A204.1 (cell line): ENCODE measurements around the gene TMEM175.

Experiments
- FAIRE-seq: peaks from 2 replicates; lab custom pipeline; 2012; peaks lifted over from hg19 to GRCh38; lab: Jason Lieb, UNC

TMEM175 gene

GRCh38 chr4:960140-960635, 27.9 kb downstream of the TMEM175 start:
- no peak for FAIRE-seq

DNA sequence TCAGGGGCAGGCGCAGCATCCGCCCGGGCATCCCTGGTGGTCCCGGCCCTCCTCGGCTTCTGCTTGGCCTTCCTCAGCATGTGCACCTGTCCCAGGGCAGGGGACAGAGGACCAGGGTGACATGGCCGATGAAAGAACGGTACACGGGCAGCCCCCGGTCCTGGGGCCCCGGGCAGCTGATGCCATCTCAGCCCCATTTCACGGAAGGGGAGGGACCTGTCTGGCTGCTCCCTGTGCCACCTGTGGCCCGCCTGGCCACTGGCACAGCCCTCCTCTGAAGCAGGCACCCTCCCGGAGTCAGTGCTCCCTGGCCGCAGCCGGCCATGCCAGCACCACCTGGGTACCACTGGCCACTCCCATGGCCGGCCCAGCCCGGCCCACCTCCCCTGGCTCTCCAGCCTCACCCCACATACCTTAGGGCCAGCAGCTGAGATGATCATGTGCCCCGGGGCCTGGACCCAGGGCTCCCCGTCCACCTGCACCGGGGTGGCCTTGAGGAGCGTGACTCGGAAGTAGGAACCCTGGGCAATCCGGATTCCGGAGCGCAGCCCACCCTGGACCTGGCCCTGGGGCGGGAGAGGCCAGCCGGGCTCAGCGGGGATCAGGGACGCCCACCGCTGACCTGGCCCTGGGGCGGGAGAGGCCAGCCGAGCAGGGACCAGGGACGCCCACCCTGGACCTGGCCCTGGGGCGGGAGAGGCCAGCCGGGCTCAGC, 28.5 kb downstream of the TMEM175 start:
- FAIRE-seq: no peak

GRCh38 chr4:961351-962230, 29.3 kb downstream of the TMEM175 start:
- no peak for FAIRE-seq

DNA sequence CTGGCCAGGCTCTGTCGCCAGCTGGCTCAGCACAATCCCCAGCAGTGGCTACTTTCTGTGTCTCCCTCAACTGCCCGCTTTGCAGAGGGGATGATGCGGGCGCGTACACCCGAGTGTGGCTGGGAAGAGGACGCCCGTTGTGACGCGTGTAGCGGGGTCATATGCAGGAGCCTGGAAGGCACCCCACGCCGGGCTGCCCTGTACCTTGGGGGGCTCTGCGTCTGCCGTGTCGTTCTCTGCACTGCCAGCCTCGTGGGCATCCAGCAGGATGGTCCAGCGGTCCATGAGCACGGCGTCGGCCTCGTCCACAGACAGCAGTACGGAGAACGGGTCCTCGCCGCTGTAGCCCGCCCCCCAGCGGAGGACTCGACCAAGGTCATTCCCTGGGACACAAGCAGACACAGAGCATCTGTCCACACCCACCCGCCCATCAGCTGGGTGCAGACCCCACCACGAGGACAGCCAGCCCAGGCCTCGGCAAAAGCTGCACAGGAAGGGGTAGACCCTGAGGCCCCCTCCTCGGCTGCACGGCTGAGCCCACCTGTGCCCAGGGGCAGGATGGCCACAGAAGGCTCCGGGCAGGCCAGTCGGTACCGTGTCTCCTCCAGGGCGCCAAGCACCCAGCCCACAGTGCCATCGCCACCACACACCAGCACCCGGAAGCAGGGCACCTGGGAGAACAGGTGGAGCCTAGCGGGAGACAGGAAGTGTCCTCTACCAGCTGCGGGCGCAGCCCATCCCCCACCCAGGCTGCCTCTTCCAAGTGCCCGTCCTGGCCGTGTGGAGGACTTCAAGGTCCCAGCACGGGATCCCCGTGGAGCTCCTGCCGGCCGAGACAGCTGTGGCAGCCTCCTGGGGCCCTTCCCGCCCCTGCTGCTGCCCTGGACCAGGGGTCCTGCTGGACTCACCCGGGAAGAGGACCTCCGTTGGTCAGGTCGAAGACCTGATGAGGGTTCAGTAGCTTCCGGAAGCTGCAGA, 30.3 kb downstream of the TMEM175 start:
- FAIRE-seq: no peak

DNA sequence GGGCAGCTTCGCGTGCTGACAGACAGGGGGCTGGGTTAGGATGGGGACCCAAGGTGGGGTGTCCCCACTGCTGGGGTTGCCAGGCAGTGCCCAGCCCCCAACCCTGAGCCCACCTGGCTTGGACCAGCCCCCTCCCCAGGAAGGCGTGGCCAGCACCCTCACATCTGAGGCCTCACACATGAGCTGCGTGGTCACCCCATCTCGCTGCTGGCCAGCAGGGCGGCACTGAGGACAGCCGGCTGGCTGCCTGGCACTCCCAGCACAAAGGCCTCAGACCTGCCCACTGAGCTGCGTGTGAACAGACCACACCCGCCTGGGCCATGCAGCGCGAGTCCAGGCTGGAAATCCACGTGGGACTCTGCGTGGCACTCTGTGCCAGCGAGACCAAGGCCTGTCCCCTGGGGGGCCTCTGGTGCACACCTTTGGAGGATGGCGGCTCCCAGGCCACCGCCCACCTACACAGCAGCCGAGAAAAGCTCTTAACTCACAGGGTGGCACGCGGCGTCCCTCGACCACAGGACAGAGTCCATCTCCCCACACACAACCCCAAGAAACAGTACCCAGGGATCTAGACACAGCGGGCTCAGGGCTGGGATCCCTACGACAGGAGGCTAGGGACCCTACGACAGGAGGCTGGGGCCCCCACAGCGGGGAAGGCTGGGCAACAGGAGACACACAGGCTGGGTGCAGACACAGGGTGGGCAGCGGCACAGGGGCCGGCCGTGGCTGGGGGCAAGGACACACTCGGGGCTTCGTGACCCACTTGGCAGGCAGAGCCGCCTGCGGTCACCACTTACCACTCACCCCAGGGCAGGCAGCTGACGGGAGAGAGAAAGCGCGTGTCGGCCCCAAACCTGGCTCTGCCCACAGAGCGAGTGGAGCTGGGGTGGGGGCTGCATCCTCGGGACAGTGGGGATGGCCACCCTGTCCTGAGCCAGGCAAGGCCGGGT, 31.3 kb downstream of the TMEM175 start:
- no peak for FAIRE-seq

GRCh38 chr4:964346-965025, 32.2 kb downstream of the TMEM175 start:
- no peak for FAIRE-seq

DNA sequence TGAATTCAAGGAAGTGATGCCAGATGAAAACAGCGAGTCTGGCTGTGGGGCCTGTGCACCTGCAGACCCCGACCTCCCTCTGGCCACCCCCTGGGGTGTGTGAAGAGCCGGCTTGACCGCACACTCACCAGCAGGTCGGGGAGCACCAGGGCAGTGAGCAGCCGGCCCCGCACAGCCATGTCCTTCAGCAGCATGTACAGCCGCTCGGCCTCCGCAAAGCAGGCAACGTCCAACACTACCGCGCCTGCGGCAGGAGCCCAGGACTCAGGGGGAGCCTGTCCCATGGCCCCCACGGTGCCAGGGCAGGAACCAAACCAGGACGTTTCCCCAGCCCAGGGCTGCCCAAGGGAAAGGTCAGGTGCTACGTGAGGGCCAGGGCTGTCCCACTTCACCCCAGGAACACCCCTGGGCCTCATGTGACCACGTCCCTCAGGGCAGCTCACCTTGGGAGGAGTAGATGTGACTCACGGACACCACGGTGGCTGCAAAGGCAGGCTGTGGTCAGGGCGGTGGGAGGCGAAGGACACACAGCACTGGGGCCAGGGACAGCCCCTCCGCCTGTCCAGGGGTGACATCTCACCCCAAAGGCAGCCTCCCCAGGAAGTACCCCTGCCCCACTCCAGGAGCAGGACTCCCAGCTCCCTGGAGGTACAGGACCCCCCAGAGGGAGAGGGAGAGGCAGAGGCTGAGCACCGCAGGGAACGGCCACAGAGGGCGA, 32.9 kb downstream of the TMEM175 start:
- no peak for FAIRE-seq

DNA sequence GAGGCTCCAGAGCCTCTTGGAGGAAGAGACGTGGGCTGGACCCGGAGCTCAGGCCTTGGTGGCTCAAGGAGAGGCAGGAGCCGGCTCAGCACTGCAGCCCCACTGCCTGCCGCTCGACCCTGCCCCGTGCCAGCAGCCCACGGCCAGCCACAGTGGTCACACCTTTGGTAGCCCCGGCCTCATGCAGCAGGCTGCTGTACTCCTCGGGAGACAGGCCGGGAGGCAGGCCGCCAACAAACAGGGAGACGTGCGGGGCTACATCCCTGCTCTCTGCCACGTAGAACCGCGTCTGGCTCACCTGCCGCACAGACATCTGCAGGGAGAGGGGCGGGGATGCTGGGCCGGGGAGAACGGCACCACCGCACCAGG, 33.5 kb downstream of the TMEM175 start:
- no peak for FAIRE-seq

- FAIRE-seq: no peak
These were observed 34.2 kb downstream of the TMEM175 start for GRCh38 chr4:966266-967112.

GRCh38 chr4:967113-968104, 35.1 kb downstream of the TMEM175 start:
- no peak for FAIRE-seq

GRCh38 chr4:968221-968620, 36.0 kb downstream of the TMEM175 start:
- no peak for FAIRE-seq

DNA sequence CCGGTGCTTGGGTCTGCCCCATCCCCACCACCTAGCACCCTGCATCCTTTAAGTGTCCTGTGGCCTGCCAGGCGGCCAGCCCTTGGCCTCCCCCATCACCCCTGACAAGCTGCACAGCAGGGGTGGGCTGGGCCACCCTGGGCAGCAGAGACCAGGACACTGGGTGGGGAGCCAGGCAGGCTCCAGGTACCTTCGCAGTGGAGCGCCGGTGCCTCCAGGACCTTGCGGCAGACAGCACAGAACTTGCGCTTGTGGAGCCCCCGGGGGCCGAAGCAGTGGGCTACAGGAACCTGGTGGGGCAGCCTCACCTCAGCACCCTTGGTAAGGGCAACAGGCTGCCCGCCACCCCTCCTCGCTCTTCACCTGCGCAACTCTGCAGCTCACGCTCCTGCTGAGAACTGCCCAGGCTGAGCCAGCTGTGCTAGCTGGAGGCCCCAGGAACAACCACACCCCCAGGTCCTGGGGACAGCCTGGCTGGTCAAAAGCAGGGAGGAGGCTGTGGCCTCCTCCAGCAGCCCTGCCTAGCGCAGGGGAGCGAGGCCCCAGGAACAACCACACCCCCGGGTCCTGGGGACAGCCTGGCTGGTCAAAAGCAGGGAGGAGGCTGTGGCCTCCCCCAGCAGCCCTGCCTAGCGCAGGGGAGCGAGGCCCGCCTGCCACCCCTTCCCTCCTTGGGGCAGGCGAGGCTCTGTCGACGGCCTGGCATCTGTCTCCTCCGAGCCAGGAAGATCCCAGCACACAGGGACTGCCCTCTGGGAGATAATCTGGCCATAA, 36.5 kb downstream of the TMEM175 start:
- no peak for FAIRE-seq

GRCh38 chr4:970046-970745, 37.9 kb downstream of the TMEM175 start:
- no peak for FAIRE-seq

- FAIRE-seq: no peak
These were observed 38.7 kb downstream of the TMEM175 start for GRCh38 chr4:970854-971520.

DNA sequence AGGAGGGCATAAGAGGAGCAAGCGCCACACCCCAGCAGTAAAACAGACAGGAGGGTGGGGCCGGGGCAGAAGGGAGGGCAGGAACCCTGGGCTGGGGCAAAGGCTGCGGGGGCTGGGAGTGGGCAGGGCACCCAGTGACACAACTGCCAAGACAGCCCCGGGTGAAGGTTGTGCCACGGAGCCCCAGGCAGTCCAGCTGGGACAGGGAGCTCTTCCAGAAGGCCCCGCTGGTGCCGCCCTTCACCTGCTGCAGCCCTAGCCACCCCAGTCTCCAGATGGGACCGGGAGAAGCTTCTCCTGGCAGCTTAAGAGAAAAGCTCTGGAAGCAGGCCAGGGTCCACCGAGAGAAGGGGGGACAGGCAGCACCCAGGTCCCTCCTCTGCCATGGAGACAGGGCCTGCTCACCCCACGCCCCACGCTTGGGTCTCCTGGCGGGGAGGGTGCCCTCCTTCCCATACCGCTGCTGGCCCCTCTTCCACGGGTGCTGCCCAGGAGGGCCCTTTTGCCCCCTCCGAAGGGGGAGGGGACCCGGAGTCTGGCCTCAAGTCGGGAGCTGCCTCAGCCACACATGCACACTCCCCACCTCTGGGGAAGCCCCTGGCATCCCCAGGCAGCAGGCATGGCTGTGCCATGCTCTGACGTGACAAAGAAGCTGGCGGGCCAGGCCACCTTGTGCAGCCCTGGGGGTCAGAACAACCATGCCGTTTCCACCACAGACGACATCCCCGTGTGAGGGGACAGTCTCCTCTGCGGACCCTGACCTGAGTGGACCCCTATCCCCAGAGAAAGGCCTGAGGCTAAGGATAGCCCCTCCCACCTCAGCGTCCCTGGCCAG, 39.6 kb downstream of the TMEM175 start:
- FAIRE-seq: no peak
